ENCODE results near the gene FHDC1.
A peak's percentile ranks its signal among the peaks of the same experiment; 100 is the strongest.

The FHDC1 gene

GRCh38 chr4:152961014-152961772 lies 25.1 kb downstream of the FHDC1 start:
- H3K27ac Mint-ChIP-seq: no peak overlapping the region
- DNase-seq (ENCODE audit: low spot score in 2 of 2): no peak
- H3K9me3 Mint-ChIP-seq: no peaks in the 10 kb centered on the region
- ATAC-seq: no peak
- H3K4me1 Mint-ChIP-seq: no peaks in the 10 kb centered on the region
- no peak overlapping the region for H3K4me3 Mint-ChIP-seq
- H3K36me3 Mint-ChIP-seq: no peaks in the 10 kb centered on the region

GRCh38 chr4:152961773-152962115 lies 25.6 kb downstream of the FHDC1 start:
- no peak overlapping the region for H3K4me3 Mint-ChIP-seq
- DNase-seq (ENCODE audit: low spot score in 2 of 2): no peak
- no peak for ATAC-seq
- no peaks in the 10 kb centered on the region for H3K36me3 Mint-ChIP-seq
- H3K4me1 Mint-ChIP-seq: no peaks in the 10 kb centered on the region
- no peaks in the 10 kb centered on the region for H3K9me3 Mint-ChIP-seq
- H3K27ac Mint-ChIP-seq: no peak overlapping the region

GRCh38 chr4:152962150-152962549 lies 26.0 kb downstream of the FHDC1 start:
- H3K4me3 Mint-ChIP-seq: no peak overlapping the region

GRCh38 chr4:152964335-152964734 lies 28.2 kb downstream of the FHDC1 start:
- Mint-ChIP-seq H3K36me3 (no peaks in the 10 kb centered on the region), H3K4me1 (no peaks in the 10 kb centered on the region), H3K9me3 (no peaks in the 10 kb centered on the region), H3K27ac (no peak overlapping the region), H3K4me3 (no peak overlapping the region)
- ATAC-seq (no peak), DNase-seq (ENCODE audit: low spot score in 2 of 2) (no peak)

More at GRCh38 chr4:152962150-152962549, 26.0 kb downstream of the FHDC1 start:
- ATAC-seq: no peak
- Mint-ChIP-seq H3K9me3 (no peaks in the 10 kb centered on the region), H3K4me1 (no peaks in the 10 kb centered on the region), H3K36me3 (no peaks in the 10 kb centered on the region), H3K27ac (no peak overlapping the region)
- DNase-seq (ENCODE audit: low spot score in 2 of 2): no peak

- Mint-ChIP-seq H3K4me1 (no peaks in the 10 kb centered on the region), H3K36me3 (no peaks in the 10 kb centered on the region), H3K4me3 (no peak overlapping the region), H3K9me3 (no peaks in the 10 kb centered on the region), H3K27ac (no peak overlapping the region)
- ATAC-seq: no peak
- no peak for DNase-seq (ENCODE audit: low spot score in 2 of 2)
Measured at GRCh38 chr4:152965611-152966010, 29.5 kb downstream of the FHDC1 start.

GRCh38 chr4:152967907-152968306 lies 31.8 kb downstream of the FHDC1 start:
- no peak for DNase-seq (ENCODE audit: low spot score in 2 of 2)
- Mint-ChIP-seq H3K9me3 (no peaks in the 10 kb centered on the region), H3K4me1 (no peaks in the 10 kb centered on the region), H3K27ac (peak overlapping the region; percentile 43), H3K36me3 (no peaks in the 10 kb centered on the region), H3K4me3 (no peak overlapping the region)
- no peak for ATAC-seq

- no peaks in the 10 kb centered on the region for H3K4me1 Mint-ChIP-seq
- no peaks in the 10 kb centered on the region for H3K36me3 Mint-ChIP-seq
- no peaks in the 10 kb centered on the region for H3K9me3 Mint-ChIP-seq
- no peak for DNase-seq (ENCODE audit: low spot score in 2 of 2)
- no peak overlapping the region for H3K4me3 Mint-ChIP-seq
- no peak for ATAC-seq
- no peak overlapping the region for H3K27ac Mint-ChIP-seq
Measured at GRCh38 chr4:152968806-152969394, 32.8 kb downstream of the FHDC1 start.

GRCh38 chr4:152970102-152970820 lies 34.1 kb downstream of the FHDC1 start:
- no peak overlapping the region for H3K4me3 Mint-ChIP-seq
- ATAC-seq: no peak
- H3K4me1 Mint-ChIP-seq: no peaks in the 10 kb centered on the region
- no peak for DNase-seq (ENCODE audit: low spot score in 2 of 2)
- H3K27ac Mint-ChIP-seq: no peak overlapping the region
- no peaks in the 10 kb centered on the region for H3K36me3 Mint-ChIP-seq
- H3K9me3 Mint-ChIP-seq: no peaks in the 10 kb centered on the region

- no peak for ATAC-seq
- Mint-ChIP-seq H3K4me3 (no peak overlapping the region), H3K4me1 (no peaks in the 10 kb centered on the region), H3K36me3 (no peaks in the 10 kb centered on the region), H3K9me3 (no peaks in the 10 kb centered on the region), H3K27ac (no peak overlapping the region)
- DNase-seq (ENCODE audit: low spot score in 2 of 2): no peak
Measured at GRCh38 chr4:152971053-152971452, 34.9 kb downstream of the FHDC1 start.

- H3K4me3 Mint-ChIP-seq: no peak overlapping the region
- no peaks in the 10 kb centered on the region for H3K9me3 Mint-ChIP-seq
- H3K27ac Mint-ChIP-seq: no peak overlapping the region
- no peak for ATAC-seq
- no peaks in the 10 kb centered on the region for H3K36me3 Mint-ChIP-seq
- H3K4me1 Mint-ChIP-seq: no peaks in the 10 kb centered on the region
- DNase-seq (ENCODE audit: low spot score in 2 of 2): no peak
Measured at GRCh38 chr4:152972821-152973628, 36.9 kb downstream of the FHDC1 start.

- H3K36me3 Mint-ChIP-seq: no peaks in the 10 kb centered on the region
- H3K4me3 Mint-ChIP-seq: no peak overlapping the region
- no peaks in the 10 kb centered on the region for H3K4me1 Mint-ChIP-seq
- no peak for ATAC-seq
- DNase-seq (ENCODE audit: low spot score in 2 of 2): no peak
- no peak overlapping the region for H3K27ac Mint-ChIP-seq
- H3K9me3 Mint-ChIP-seq: no peaks in the 10 kb centered on the region
Measured at GRCh38 chr4:152973629-152974467, 37.7 kb downstream of the FHDC1 start.

- H3K27ac Mint-ChIP-seq: no peak overlapping the region
- no peaks in the 10 kb centered on the region for H3K4me1 Mint-ChIP-seq
- ATAC-seq (no peak), DNase-seq (ENCODE audit: low spot score in 2 of 2) (no peak)
- no peak overlapping the region for H3K4me3 Mint-ChIP-seq
- no peaks in the 10 kb centered on the region for H3K36me3 Mint-ChIP-seq
- no peaks in the 10 kb centered on the region for H3K9me3 Mint-ChIP-seq
Measured at GRCh38 chr4:152974468-152975379, 38.6 kb downstream of the FHDC1 start.

- ATAC-seq: no peak
- Mint-ChIP-seq H3K9me3 (no peaks in the 10 kb centered on the region), H3K4me1 (no peaks in the 10 kb centered on the region), H3K27ac (no peak overlapping the region), H3K4me3 (no peak overlapping the region), H3K36me3 (no peaks in the 10 kb centered on the region)
- no peak for DNase-seq (ENCODE audit: low spot score in 2 of 2)
Measured at GRCh38 chr4:152975380-152976211, 39.5 kb downstream of the FHDC1 start.

Measured in stimulated activated effector memory CD8-positive, alpha-beta T cell treated with anti-CD3 and anti-CD28 coated beads, Interleukin-12 subunit alpha, Interleukin-12 subunit beta, amount 100 ng/mL, for 72 hours (primary cell).